ENCODE measurements around the gene ADAMTS13. TPM values are rescaled to one million over a fixed set of nuclear protein-coding genes. Genes with fewer than 3 reads are reported as not detected.

Gene ADAMTS13
- total RNA-seq, 4 donors from 2014 or later: 1.9 to 2.2 (median 2.0) TPM; not detected in 1

DNA sequence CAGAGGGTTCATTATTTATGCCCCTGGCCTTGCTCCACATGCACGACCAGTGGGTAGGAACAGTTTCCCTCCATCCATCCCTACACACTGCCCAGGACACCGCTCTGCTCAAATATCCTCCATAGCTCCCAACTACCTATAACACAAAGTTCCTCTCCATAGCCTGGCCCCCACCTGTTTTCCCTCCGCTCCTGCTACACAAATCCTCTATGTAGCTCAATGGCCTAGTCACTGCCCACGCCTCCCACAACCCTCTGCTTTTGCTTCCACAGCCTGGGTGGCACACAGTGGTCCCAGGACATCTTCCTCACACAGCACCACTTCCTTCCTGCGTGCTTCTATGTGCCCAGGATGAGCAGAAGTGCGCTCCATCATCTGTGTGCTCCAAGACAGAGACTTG is 24.8 kb upstream of the ADAMTS13 start:
- TF ChIP-seq, protein P1, sequence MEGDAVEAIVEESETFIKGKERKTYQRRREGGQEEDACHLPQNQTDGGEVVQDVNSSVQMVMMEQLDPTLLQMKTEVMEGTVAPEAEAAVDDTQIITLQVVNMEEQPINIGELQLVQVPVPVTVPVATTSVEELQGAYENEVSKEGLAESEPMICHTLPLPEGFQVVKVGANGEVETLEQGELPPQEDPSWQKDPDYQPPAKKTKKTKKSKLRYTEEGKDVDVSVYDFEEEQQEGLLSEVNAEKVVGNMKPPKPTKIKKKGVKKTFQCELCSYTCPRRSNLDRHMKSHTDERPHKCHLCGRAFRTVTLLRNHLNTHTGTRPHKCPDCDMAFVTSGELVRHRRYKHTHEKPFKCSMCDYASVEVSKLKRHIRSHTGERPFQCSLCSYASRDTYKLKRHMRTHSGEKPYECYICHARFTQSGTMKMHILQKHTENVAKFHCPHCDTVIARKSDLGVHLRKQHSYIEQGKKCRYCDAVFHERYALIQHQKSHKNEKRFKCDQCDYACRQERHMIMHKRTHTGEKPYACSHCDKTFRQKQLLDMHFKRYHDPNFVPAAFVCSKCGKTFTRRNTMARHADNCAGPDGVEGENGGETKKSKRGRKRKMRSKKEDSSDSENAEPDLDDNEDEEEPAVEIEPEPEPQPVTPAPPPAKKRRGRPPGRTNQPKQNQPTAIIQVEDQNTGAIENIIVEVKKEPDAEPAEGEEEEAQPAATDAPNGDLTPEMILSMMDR (IDR thresholded peaks at IDR 0.05; ENCODE audit: low read depth): no peak

DNA sequence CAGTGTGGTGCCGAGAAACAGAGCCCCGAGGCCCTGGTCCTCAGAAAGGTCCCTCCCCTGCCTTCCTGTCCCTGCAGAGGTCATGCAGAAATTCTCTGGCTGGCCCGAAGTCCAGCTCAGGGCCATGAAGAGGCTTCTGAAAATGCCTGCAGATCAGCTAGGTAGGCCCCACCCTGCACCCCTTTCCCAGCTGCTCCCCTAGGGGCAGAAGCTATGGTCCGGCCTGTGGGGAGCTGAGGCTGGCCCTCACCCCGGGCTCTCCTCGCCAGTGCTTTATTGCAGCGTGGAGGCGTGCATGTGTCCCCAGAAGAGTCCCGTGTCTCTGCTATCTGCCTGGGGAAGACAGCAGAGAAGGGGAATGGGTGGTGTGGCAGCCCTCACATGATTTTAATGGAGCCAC is 24.3 kb upstream of the ADAMTS13 start:
- TF ChIP-seq, protein P1 (IDR thresholded peaks at IDR 0.05; ENCODE audit: low read depth): no peak

DNA sequence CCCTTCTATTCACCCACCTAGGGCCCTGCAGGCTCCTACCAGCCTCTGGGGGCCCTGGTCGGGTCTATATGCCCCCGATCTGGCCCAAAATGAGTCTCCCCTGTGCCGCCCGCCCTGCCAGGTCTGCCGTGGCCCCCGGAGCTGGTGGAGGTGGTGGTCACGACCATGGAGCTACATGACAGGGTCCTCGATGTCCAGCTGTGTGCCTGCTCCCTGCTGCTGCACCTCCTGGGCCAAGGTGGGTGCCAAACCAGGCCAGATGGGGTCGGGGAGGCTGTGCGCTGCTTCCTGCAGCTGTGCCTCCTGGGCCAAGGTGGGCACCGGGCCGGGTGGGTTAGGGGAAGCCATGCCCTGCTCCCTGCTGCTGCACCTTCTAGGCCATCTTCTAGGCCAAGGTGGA is 21.9 kb upstream of the ADAMTS13 start:
- TF ChIP-seq, protein P1 (IDR thresholded peaks at IDR 0.05; ENCODE audit: low read depth): no peak

DNA sequence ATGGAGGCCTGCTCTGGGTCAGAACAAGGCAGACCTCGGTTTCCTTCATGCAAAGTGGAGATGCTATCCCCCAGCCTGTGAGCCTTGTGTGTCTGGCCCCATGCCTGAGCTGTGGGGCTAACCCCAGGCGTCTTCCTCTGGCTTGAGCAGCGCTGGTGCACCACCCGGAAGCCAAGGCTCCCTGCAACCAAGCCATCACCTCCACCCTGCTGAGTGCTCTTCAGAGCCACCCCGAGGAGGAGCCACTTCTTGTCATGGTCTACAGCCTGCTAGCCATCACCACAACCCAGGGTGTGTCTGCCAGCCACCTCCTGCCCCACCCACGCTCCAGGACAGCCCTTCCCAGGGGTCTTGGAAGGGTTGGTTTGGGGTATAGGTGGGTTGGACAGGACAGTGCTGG is 20.6 kb upstream of the ADAMTS13 start:
- TF ChIP-seq, protein P1 (IDR thresholded peaks at IDR 0.05; ENCODE audit: low read depth): no peak

DNA sequence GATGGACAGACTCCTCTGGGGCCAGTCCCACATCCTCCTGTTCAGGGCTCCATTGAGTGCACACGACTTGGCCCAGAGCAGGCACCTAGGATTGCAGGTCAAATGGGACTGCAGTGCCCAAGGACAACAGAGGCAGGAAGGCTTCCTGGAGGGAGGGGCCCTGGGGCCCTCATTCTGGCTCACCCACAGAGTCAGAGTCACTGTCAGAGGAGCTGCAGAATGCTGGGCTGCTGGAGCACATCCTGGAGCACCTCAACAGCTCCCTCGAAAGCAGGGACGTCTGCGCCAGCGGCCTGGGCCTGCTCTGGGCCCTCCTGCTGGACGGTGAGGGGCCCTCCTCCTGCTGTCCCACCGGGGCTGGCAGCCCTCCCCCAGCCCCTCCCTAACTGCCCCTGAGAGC is 19.5 kb upstream of the ADAMTS13 start:
- TF ChIP-seq, protein P1 (IDR thresholded peaks at IDR 0.05; ENCODE audit: low read depth): no peak

DNA sequence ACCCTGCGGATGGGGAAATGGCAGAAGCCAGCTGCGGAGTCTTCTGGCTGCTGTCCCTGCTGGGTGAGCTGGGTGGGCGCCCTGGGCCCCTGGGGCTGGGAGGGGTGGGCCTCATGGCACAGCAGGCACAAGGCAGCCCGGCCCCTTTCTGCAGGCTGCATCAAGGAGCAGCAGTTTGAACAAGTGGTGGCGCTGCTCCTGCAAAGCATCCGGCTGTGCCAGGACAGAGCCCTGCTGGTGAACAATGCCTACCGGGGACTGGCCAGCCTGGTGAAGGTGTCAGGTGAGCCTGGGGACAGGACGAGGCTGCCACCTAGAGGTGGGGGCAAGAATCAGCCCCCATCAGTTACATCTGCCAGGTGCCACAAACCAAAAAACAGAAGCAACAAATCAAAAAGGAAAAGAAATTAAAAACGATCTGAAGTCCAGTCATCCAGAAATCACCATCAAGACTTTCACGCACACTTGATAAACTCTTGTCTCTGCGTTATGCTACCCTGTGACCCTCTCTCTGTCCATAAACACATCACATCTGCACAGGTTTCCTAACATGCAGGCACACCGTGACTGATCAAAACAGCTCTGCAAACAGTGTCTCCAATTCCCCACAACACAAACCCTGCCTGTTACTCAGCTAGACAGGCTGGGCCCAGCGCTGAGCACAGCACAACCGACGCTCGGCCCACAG is 18.3 kb upstream of the ADAMTS13 start:
- TF ChIP-seq, protein P1 (IDR thresholded peaks at IDR 0.05; ENCODE audit: low read depth): no peak

DNA sequence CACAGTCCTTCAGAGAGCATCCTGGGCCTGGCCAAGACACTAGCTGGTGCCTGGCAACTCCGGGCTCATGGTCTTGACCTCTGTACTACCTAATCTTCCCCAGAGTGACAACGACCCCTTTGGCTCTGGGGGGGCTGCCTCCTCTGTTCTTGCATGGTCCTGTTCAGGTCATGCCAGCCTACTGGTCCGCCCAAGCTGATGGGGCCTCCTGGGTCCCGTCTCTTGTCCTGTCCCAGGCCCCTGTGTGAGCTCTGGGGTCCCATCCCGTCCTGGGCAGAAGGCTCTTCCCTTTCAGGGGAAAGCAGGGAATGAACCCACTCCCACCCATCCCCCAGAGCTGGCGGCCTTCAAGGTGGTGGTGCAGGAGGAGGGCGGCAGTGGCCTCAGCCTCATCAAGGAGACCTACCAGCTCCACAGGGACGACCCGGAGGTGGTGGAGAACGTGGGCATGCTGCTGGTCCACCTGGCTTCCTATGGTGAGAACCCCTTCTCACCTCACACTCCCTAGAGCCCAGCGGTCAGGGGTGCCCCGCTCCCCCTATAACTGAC is 17.6 kb upstream of the ADAMTS13 start:
- TF ChIP-seq, protein P1 (IDR thresholded peaks at IDR 0.05; ENCODE audit: low read depth): no peak
